ENCODE results near the gene FBLL1.
"Not testable (repeated sequence)": the region's sequence is repeated elsewhere in the genome, so short reads cannot be mapped to it uniquely, and the experiment has no call there.

The FBLL1 gene

DNA sequence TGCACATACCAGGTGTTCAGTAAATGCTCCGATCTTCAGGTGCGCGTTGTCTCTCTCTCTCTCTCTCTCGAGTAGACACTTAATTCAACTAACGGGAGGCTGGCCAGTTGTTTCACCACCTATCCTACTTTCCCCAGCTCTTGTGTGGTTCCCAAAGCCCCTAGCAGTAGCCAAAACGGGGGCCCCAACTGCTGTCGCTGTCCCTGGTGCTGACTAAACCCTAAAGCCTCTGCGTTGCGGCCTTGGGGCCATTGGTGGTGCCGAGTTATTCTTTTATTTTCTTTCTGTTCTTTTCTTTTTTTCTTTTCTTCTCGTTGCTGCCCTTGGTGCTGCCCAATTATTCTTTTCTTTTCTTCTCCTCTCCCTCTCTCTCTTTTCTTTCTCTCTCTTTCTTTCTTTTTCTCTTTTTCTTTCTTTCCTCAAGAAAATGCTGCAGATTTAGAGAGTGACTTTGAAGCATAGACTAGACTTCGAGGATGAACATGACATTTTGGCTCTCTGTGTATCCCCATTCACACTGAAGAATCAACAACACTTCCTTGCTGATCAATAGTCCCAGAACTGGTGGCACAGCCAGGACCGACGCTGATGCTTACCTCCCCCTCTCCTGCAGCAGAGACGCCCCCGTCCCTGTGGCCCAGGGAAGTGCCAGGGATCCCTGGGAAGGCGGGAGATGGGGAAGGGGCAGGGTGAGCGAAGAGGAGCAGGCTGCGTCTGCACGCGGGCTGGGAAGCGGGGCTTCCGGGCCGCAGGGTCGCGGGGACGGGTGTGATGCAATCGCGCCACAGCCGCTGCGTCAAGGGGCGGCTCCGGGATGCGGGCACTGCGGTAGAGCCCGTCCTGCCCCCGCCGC lies at the start of gene FBLL1:
Gene FBLL1 (plus strand): TSS at position 785 of the 853 bp plus-strand sequence. CDS start 200 bp downstream, outside the sequence.
- DNase-seq (ENCODE audit: low read depth) = peak; percentile 14

DNA sequence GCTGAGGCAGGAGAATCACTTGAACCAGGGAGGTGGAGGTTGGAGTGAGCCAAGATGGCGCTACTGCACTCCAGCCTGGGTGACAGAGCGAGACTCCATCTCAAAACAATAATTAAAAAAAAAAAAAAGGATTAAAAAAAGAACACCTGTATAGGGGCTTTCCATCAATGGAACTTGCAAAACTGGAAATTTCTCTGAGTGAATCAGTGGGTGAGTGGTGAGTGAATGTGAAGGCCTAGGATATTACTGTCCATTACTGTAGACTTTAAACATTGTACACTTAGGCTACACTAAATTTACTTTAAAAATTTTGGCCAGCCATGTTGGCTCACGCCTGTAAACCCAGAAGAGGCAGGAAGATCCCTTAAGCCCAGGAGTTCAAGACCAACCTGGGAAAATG lies 48.5 kb upstream of the FBLL1 start:
- DNase-seq (ENCODE audit: low read depth) = no peak

- DNase-seq (ENCODE audit: low read depth) = no peak
Observed at GRCh38 chr5:168481330-168481788, 47.7 kb upstream of the FBLL1 start.

GRCh38 chr5:168482361-168482760 lies 46.7 kb upstream of the FBLL1 start:
- DNase-seq (ENCODE audit: low read depth) = no peak

GRCh38 chr5:168486136-168486879 lies 42.8 kb upstream of the FBLL1 start, which contains the start of gene RARS1:
TSS of gene RARS1 (plus strand) at chr5:168486471. CDS start at chr5:168486499, 28 bp downstream.
- DNase-seq (ENCODE audit: low read depth) = peak; percentile 78

DNA sequence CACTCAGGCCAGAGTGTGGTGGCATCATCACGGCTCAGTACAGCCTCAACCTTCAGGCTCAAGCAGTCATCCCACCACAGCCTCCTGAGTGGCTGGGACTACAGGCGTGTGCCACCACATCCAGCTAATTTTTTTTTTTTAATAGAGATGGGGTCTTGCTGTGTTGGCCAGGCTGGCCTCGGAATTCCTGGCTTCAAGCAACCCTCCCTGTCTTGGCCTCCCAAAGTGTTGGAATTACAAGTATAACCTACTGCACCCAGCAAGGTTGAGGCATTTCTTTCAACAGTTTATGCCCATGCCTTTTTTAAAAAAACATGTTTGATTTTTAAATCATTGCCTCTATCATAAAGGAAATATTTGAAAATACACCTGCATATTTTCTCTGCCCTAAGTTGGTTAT lies 40.0 kb upstream of the FBLL1 start:
- DNase-seq (ENCODE audit: low read depth) = no peak

- DNase-seq (ENCODE audit: low read depth) = no peak
Observed at GRCh38 chr5:168494057-168494555, 35.0 kb upstream of the FBLL1 start.

DNA sequence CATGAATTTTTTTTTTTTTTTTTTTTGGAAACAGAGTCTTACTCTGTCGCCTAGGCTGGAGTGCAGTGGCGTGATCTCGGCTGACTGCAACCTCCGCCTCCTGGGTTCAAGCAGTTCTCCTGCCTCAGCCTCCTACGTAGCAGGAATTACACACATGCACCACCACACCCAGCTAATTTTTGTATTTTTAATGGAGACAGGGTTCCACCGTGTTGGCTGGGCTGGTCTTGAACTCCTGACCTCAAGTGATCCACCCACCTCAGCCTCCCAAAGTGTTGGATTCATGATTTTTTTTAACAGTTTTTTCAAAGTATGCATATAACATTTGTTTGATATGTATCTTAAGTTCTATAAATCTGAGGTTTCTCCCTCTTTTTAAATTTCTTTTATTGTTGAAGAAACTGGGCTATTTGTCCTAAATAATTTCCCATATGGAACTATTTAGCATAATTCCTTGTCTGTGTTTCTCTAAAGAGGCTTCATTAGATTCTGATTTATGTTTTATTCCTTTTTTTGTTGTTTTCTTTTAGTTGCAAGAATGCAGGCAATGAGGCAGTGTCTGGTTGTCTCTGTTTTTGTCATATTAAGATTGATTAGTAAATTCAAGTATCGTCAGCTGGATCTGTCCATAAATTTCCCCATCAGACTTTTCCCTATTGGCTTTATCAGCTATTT lies 26.4 kb upstream of the FBLL1 start:
- no peak for DNase-seq (ENCODE audit: low read depth)

DNA sequence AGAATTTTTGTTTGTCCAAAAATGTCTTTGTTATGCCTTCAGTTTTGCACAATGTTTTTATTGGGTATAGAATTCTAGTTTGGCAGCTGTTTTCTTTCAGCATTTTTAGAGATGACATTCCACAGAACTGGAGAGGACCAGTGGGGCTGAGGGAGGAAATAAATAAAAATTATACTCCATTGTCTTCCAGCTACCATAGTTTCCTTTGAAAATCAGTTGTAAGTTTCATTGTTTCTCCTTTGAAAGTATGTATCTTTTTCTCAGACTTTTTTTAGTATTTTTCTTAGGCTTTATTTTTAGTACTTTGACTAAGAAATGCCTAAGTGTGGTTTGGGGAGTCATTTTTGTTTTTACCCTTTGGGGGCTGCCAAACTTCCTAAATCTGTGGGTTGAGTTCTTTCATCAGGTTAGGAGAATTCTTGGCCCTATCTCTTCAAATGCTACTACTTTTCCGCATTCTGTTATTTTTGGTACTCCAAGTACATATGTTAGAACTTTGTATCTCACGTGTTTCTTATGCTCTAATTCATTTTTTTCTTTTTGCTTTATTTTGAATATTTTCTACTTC lies 15.2 kb upstream of the FBLL1 start:
- DNase-seq (ENCODE audit: low read depth) = no peak

- DNase-seq (ENCODE audit: low read depth) = no peak
Observed at GRCh38 chr5:168525856-168526255, 3.2 kb upstream of the FBLL1 start.

DNA sequence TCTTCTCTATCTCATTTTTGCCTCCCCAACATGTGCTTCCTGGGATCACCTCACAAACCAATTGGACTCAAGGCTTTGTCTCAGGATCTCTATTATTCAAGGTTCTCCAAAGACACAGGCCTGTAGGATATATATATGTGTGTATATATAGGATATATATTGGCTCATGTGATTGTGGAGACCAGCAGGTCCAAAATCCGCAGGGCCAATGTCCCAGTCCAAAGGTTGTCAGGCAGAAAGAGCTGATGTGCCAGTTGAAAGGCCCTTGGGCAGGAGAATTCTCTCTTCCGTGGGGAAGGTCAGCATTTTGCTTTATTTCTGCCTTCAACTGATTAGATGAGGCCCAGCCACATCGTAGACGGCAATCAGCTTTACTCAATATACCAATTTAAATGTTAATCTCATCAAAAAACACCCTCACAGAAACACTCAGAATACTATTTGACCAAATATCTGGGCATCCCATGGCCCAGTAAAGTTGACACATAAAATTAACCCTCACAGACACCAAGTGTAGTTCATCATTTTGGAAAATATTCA lies 1.3 kb upstream of the FBLL1 start:
- DNase-seq (ENCODE audit: low read depth) = no peak

GRCh38 chr5:168529374-168530234 lies 499 bp downstream of the FBLL1 start:
- no peak for DNase-seq (ENCODE audit: low read depth)

DNA sequence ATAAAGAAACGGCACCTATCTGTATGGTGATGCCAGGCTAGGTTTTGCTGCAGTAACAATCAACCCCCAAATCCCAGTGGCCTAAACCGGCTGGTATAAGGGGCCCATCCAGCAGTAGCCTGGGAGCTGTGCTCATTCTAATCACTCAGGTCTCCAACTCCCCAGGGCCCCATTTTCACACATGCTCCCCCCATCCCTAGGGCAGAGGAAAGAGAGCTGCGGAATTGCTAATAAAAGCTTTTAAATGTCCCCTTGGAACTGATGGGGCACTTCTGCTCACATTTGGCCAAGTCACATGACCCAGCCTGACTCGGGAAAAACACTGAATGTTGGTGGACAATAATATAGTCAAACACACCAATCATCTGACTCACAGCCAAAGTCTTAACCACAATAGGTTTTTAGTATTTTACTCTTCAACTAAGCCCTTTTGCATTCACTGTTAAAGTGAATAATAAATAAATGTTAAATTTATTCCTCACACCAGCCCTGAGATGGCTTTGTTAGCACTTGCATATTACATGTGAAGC lies 1.6 kb downstream of the FBLL1 start:
- DNase-seq (ENCODE audit: low read depth) = no peak

DNA sequence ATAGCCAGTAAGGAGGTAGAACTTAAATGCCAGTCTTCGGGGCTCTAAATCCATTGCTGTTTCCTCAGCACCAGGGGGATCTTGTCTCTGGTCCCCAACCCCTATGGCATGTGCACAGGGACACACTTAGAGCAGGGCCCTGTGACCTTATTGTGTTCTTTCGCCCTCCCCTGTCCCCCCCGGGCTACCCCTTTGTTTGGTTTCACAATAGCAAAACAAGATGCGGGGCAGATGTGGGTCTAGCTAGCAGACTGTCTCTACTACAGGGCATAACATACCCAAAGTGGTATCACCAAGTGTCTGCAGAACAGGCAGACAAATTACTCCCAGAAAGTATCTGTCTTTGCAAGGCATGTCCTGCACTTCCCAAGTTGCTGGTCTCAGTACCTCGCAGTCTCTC lies 2.1 kb downstream of the FBLL1 start:
- DNase-seq (ENCODE audit: low read depth) = no peak

DNA sequence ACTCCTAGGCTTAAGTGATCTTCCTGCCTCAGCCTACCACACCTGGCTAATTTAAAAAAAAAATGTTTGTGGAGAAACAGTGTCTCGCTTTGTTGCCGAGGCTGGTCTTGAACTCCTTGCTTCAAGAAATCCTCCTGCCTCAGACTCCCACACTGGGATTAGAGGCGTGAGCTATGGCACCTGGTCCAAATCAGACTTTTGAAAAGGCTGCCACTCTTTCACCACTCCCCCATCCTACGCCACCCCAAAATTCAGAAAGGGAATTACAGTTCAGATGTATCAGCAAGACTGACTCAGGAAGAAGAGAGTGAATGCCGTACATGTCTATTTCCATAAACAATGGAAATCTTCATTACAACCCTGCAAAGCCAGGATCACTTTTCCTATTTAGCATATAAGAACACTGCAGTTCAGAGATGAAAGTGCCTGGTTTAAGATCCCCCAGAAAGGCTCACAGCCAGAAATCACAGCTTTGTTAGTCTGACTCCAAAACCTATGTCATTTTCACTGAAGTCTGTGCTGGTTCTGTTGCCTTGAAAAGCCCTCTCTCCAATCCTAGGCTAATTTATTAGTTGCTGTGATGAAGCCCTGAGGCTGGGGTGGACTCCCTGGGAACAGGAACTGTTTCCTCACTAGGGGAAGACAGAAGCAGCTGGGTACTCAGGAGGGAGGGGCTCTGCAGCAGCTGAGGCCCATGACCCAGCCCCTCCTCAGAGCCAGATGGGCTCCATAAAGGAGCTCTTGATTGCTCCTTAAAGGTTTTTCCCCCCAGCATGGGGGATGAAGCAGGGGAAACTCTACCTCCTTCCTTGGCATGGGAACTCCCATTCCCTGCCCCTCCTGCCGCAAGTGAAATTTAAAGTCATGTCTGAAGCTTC lies 3.1 kb downstream of the FBLL1 start:
- no peak for DNase-seq (ENCODE audit: low read depth)

DNA sequence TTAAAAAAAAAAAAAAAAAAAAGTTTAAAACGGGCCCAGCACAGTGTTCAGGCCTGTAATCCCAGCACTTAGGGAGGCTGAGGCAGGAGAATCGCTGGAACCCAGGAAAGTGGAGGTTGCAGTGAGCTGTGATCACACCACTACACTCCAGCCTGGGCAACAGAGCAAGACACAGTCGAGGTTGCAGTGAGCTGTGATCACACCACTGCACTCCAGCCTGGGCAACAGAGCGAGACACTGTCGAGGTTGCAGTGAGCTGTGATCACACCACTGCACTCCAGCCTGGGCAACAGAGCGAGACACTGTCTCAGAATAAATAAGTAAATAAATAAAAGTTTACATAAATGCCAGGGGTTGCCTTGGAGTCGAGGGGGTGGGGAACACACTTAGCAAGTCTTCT lies 5.2 kb downstream of the FBLL1 start:
- not testable (repeated sequence) for DNase-seq (ENCODE audit: low read depth)

- no peak for DNase-seq (ENCODE audit: low read depth)
Observed at GRCh38 chr5:168537176-168537575, 8.1 kb downstream of the FBLL1 start.

GRCh38 chr5:168549554-168549953 lies 20.4 kb downstream of the FBLL1 start:
- DNase-seq (ENCODE audit: low read depth) = no peak

DNA sequence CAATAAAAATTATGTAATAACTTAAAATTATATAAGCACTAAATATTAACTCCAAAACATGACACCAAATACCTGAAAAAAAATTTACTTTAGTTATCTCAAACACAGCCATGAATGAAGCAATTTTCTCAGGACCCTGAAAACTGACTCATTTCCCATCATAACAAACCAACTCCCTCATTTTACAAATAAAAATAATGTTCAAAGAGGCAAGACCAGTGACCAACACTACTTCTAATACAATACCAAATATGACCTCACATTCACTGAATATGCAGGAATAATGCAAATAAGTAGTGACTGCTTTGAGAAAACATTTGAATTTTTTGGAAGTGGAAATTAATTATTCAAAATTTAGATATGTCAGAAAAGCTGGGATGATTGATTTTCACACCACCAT lies 21.6 kb downstream of the FBLL1 start:
- DNase-seq (ENCODE audit: low read depth) = no peak

All from stimulated activated CD8-positive, alpha-beta memory T cell treated with anti-CD3 and anti-CD28 coated beads, Interleukin-12 subunit alpha, Interleukin-12 subunit beta, amount 100 ng/mL, for 1 hour (primary cell).